A673 (cell line): ENCODE results near the gene NAPA. TPM values are rescaled to one million over a fixed set of nuclear protein-coding genes. Genes with fewer than 3 reads are reported as not detected.

Source experiments
- BruUV-seq: library from RNA; stranded (reverse); fragments of 400-500 nt; replicated peaks from 2 replicates; lab custom pipeline; 2021; lab: Mats Ljungman, UMichigan
- CTCF ChIA-PET: fragments of 300-600 bp; sonication (Branson Sonifier 250); formaldehyde crosslinking; loops from one replicate; lab custom pipeline; 2022; ENCODE audit warnings: antibody characterized with exemption; lab: Charles Lee
- POLR2A ChIA-PET: fragments of 300-600 bp; sonication (Branson Sonifier 250); formaldehyde crosslinking; loops from one replicate; lab custom pipeline; 2022; ENCODE audit warnings: antibody characterized with exemption; ENCODE audit not compliant: low non-redundant PET; lab: Charles Lee
- DNase-seq: peaks from one replicate; pipeline ENCODE4 v3.0.0-alpha.2; 2015; ENCODE audit warnings: low spot score
- H3K27ac ChIP-seq: fragments of 200-600 bp; sonication (generic); 2 replicates; pipeline ENCODE4 v1.5.1; 2016; ENCODE audit warnings: mixed run types, low read depth, mild to moderate bottlenecking, mixed read lengths, antibody characterized with exemption, low read length; ENCODE audit not compliant: poor library complexity, severe bottlenecking
- H3K27me3 ChIP-seq: fragments of 200-600 bp; sonication (generic); replicated peaks from 2 replicates; pipeline ENCODE4 v1.6.1; 2017; ENCODE audit warnings: mixed run types, low read depth, mild to moderate bottlenecking, mixed read lengths, antibody characterized with exemption, low read length; ENCODE audit not compliant: insufficient read depth, poor library complexity
- H3K36me3 ChIP-seq: fragments of 200-600 bp; sonication (generic); 2 replicates; pipeline ENCODE4 v1.6.1; 2016; ENCODE audit warnings: mixed run types, mild to moderate bottlenecking, mixed read lengths, antibody characterized with exemption, low read length; ENCODE audit not compliant: insufficient read depth, poor library complexity, severe bottlenecking
- H3K4me1 ChIP-seq: fragments of 200-600 bp; sonication (generic); 2 replicates; pipeline ENCODE4 v1.6.1; 2017; ENCODE audit warnings: mixed run types, mild to moderate bottlenecking, mixed read lengths, antibody characterized with exemption, low read length; ENCODE audit not compliant: insufficient read depth, poor library complexity, severe bottlenecking
- H3K4me3 ChIP-seq: fragments of 200-600 bp; sonication (generic); 2 replicates; pipeline ENCODE4 v1.5.1; 2016; ENCODE audit warnings: low read depth, mixed run types, mild to moderate bottlenecking, mixed read lengths, low read length; ENCODE audit not compliant: poor library complexity, severe bottlenecking
- H3K9me3 ChIP-seq: fragments of 200-600 bp; sonication (generic); 2 replicates; pipeline ENCODE4 v1.6.1; 2016; ENCODE audit warnings: mixed run types, low read depth, mild to moderate bottlenecking, mixed read lengths, antibody characterized with exemption, low read length; ENCODE audit not compliant: poor library complexity, severe bottlenecking
- EZH2 ChIP-seq: fragments of 200-600 bp; sonication (generic); IDR thresholded peaks from 2 replicates; pipeline ENCODE4 v1.6.1; 2017; ENCODE audit warnings: borderline replicate concordance, low read depth, mild to moderate bottlenecking, mixed read lengths, antibody characterized with exemption, low read length; ENCODE audit not compliant: poor library complexity, severe bottlenecking
- intact Hi-C: fragments of 100-400 bp; cut with micrococcal nuclease; formaldehyde crosslinking; loops from one replicate; pipeline ENCODE4 v1.10.0; 2022; ENCODE audit not compliant: unreplicated experiment
- total RNA-seq: library from RNA; stranded (reverse); gene quantifications from 2 replicates; pipeline ENCODE4 v1.2.3, GENCODE V29; 2021
- TF ChIP-seq, protein P1 (sequence below): fragments of 300-800, 200-600 bp; sonication (generic); conservative IDR thresholded peaks from 2 replicates; pipeline ENCODE4 v1.5.1; 2017; ENCODE audit warnings: low read depth, mild to moderate bottlenecking, antibody characterized with exemption, low read length, moderate library complexity, mixed read lengths

The NAPA gene
- total RNA-seq, 1 experiment from 2014 or later, result 90.9 TPM

DNA sequence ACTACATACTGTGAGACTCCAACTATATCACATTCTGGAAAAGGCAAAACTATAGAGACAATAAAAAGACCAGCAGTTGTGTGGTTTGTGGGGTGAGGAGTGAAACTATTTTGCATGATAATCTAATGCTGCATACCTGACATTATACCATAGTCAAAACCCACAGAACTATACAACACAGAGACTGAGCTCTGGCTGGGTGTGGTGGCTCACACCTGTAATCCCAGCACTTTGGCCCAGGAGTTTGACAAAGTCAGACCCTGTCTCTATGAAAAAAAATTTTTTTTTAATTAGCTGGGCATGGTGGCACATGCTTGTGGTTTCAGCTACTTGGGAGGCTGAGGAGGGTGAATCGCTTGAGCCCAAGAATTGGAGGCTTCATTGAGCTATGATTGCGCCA lies 46.1 kb upstream of the NAPA start:
- BruUV-seq, result no TSS peak
- TF ChIP-seq, protein P1, sequence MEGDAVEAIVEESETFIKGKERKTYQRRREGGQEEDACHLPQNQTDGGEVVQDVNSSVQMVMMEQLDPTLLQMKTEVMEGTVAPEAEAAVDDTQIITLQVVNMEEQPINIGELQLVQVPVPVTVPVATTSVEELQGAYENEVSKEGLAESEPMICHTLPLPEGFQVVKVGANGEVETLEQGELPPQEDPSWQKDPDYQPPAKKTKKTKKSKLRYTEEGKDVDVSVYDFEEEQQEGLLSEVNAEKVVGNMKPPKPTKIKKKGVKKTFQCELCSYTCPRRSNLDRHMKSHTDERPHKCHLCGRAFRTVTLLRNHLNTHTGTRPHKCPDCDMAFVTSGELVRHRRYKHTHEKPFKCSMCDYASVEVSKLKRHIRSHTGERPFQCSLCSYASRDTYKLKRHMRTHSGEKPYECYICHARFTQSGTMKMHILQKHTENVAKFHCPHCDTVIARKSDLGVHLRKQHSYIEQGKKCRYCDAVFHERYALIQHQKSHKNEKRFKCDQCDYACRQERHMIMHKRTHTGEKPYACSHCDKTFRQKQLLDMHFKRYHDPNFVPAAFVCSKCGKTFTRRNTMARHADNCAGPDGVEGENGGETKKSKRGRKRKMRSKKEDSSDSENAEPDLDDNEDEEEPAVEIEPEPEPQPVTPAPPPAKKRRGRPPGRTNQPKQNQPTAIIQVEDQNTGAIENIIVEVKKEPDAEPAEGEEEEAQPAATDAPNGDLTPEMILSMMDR, result no peak
- H3K4me1 ChIP-seq, result no peaks in the 10 kb centered on the region
- no peak overlapping the region for H3K27ac ChIP-seq
- POLR2A ChIA-PET, result no interaction called here
- H3K4me3 ChIP-seq, result no peak overlapping the region
- no peaks in the 10 kb centered on the region for H3K36me3 ChIP-seq
- no peaks in the 10 kb centered on the region for H3K27me3 ChIP-seq
- CTCF ChIA-PET, result interaction anchor here (0.6 kb wide), 1 partner anchor 256 kb away, joined by 14 read pairs; no protein-coding TSS in a partner anchor
- no peaks in the 10 kb centered on the region for H3K9me3 ChIP-seq
- intact Hi-C loops, result no loop called here
- no peak for DNase-seq

DNA sequence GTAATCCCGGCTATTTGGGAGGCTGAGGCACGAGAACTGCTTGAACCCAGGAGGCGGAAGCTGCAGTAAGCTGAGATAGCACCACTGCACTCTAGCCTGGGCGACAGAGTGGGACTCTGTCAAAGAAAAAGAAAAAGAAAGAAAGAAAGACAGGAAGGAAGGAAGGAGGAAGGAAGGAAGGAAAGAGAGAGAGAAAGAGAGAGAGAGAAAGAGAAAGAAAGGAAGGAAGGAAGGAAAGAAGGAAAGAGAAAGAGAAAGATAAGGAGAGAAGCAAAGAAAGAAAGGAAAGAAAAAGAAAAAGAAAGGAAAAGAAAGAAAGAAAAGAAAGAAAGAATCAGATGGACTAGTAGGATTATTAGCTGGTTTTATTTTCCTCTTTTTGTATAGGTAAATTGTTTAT lies 35.3 kb upstream of the NAPA start:
- no peaks in the 10 kb centered on the region for H3K36me3 ChIP-seq
- ChIA-PET CTCF (no interaction called here), POLR2A (no interaction called here)
- no peaks in the 10 kb centered on the region for H3K4me1 ChIP-seq
- H3K9me3 ChIP-seq, result no peaks in the 10 kb centered on the region
- TF ChIP-seq, protein P1, result no peak
- TF ChIP-seq EZH2, result no peak
- no peak overlapping the region for H3K27ac ChIP-seq
- intact Hi-C loops, result no loop called here
- DNase-seq, result no peak
- no TSS peak for BruUV-seq
- peaks cover 5% of the 10 kb centered on the region for H3K27me3 ChIP-seq
- H3K4me3 ChIP-seq, result no peak overlapping the region

DNA sequence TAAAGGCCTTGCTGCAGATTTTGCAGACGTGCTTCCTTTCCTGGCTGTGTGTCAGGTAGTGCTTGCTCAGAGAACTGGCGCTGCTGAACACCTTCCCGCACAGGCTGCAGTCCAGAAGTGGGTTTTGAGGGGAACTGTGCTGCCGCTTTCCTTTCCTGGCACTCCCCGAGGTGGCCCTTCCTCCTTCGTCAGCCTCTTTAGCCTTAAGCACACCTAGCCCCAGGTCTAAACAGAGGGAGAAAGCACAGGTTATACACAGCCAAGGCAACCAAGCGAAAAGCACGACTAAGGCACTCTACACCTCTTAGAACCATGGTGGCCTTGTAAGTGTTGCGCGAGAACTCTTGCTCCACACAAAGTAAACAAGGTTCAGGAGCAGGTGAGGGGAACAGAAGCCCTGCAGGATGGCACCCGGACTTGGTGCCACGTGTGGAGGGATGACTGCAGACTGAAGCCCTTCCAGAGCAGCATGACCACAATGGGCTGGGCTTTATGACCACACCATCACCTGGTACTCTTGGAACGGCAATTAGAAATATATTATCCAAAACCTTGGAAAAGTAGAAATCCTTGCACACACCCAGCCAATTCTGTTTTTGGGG lies 34.5 kb upstream of the NAPA start:
- H3K27me3 ChIP-seq, result peaks cover 5% of the 10 kb centered on the region
- no peaks in the 10 kb centered on the region for H3K36me3 ChIP-seq
- TF ChIP-seq, protein P1, result no peak
- no peak for TF ChIP-seq EZH2
- POLR2A ChIA-PET, result no interaction called here
- H3K27ac ChIP-seq, result no peak overlapping the region
- H3K4me1 ChIP-seq, result no peaks in the 10 kb centered on the region
- no peak overlapping the region for H3K4me3 ChIP-seq
- no peaks in the 10 kb centered on the region for H3K9me3 ChIP-seq
- DNase-seq, result no peak
- CTCF ChIA-PET, result no interaction called here
- intact Hi-C loops, result no loop called here
- BruUV-seq, result no TSS peak
